ENCODE data around the gene EMC8.

DNA sequence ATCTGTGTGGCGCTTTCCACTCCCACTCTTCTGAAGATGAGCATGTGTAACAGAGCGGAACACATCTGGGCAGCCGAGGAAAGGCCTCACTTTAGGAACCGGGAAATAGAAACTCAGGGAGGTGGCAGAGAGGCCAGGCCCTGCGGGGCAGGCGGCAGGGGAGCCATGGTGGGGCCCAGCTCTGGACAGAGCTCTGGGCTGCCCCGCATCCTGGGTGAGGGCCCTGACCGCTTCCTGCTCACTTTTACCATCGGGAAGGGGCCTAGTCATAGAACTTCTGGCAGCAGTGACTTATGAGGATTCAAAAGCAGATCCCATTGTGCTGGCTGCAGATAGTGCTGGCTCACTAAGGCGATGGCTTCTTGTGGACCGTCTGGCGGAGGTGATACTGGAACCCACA is 22.8 kb upstream of the EMC8 start:
- TF ChIP-seq CTCF (IDR thresholded peaks at IDR 0.05), result no peak
- no peak for TF ChIP-seq POLR2A (IDR thresholded peaks at IDR 0.05)
- no peak for TF ChIP-seq EP300 (IDR thresholded peaks at IDR 0.05)
- TF ChIP-seq POLR2AphosphoS5 (IDR thresholded peaks at IDR 0.05), result no peak

All from gastroesophageal sphincter (tissue), 3 donors.